Trophoblast cell (in vitro differentiated cells and primary cell): Measurements from ENCODE around the gene SERPINA1.

Experiments
- DNase-seq, 2 donors: peaks; one replicate each; pipeline ENCODE4 v3.0.0-alpha.2; 2016
- H2AFZ ChIP-seq: 2 replicates; pipeline ENCODE4 v1.6.1; 2013; ENCODE audit warnings: low read length, moderate library complexity, mild to moderate bottlenecking; ENCODE audit not compliant: insufficient read depth, poor library complexity
- H2AK5ac ChIP-seq: 2 replicates; pipeline ENCODE4 v1.6.1; 2013; ENCODE audit warnings: mild to moderate bottlenecking, low read length
- H2BK120ac ChIP-seq: 2 replicates; pipeline ENCODE4 v1.6.1; 2013; ENCODE audit warnings: low read length, mild to moderate bottlenecking, moderate library complexity; ENCODE audit not compliant: insufficient read depth, poor library complexity
- H2BK12ac ChIP-seq: 2 replicates; pipeline ENCODE4 v1.6.1; 2013; ENCODE audit warnings: mild to moderate bottlenecking, low read length, moderate library complexity
- H2BK5ac ChIP-seq: 2 replicates; pipeline ENCODE4 v1.6.1; 2013; ENCODE audit warnings: low read length, low read depth, moderate library complexity, mild to moderate bottlenecking; ENCODE audit not compliant: poor library complexity
- H3K14ac ChIP-seq: 2 replicates; pipeline ENCODE4 v1.6.1; 2013; ENCODE audit warnings: mild to moderate bottlenecking, low read length
- H3K18ac ChIP-seq: 2 replicates; pipeline ENCODE4 v1.6.1; 2013; ENCODE audit warnings: mild to moderate bottlenecking, low read length
- H3K23ac ChIP-seq: 2 replicates; pipeline ENCODE4 v1.6.1; 2013; ENCODE audit warnings: low read length
- H3K27ac ChIP-seq: 2 replicates; pipeline ENCODE4 v1.5.1; 2013; ENCODE audit warnings: low read depth, mild to moderate bottlenecking, inconsistent platforms, low read length, moderate library complexity
- H3K27me3 ChIP-seq: 2 replicates; pipeline ENCODE4 v1.6.1; 2013; ENCODE audit warnings: inconsistent platforms, mild to moderate bottlenecking, low read length, moderate library complexity; ENCODE audit not compliant: insufficient read depth
- H3K36me3 ChIP-seq, 2 experiments: 1 replicate in 1 of 2; 2 replicates in 1 of 2; pipeline ENCODE4 v1.6.1; 2013; ENCODE audit warnings: low read length in 2 of 2, mild to moderate bottlenecking in 2 of 2, moderate library complexity in 1 of 2; ENCODE audit not compliant: insufficient read depth in 2 of 2, control insufficient read depth in 1 of 2
- H3K4ac ChIP-seq: 2 replicates; pipeline ENCODE4 v1.6.1; 2013; ENCODE audit warnings: low read depth, mild to moderate bottlenecking, low read length, moderate library complexity
- H3K4me1 ChIP-seq, 2 experiments: 1 replicate in 1 of 2; 2 replicates in 1 of 2; pipeline ENCODE4 v1.6.1; 2013; ENCODE audit warnings: low read length in 2 of 2, mild to moderate bottlenecking in 2 of 2, moderate library complexity in 1 of 2; ENCODE audit not compliant: insufficient read depth in 2 of 2, control insufficient read depth in 1 of 2
- H3K4me2 ChIP-seq: 2 replicates; pipeline ENCODE4 v1.6.1; 2013; ENCODE audit warnings: inconsistent platforms, mild to moderate bottlenecking, low read length, moderate library complexity
- H3K4me3 ChIP-seq: 2 replicates; pipeline ENCODE4 v1.5.1; 2013; ENCODE audit warnings: mild to moderate bottlenecking, low read depth, low read length, inconsistent platforms
- H3K79me1 ChIP-seq: one replicate; pipeline ENCODE4 v1.6.1; 2013; ENCODE audit warnings: low read length
- H3K79me2 ChIP-seq: 2 replicates; pipeline ENCODE4 v1.6.1; 2013; ENCODE audit warnings: low read length, mild to moderate bottlenecking; ENCODE audit not compliant: control insufficient read depth, insufficient read depth, poor library complexity
- H3K9ac ChIP-seq: 2 replicates; pipeline ENCODE4 v1.6.1; 2013; ENCODE audit warnings: mild to moderate bottlenecking, low read length
- H3K9me3 ChIP-seq: 2 replicates; pipeline ENCODE4 v1.6.1; 2013; ENCODE audit warnings: low read depth, mild to moderate bottlenecking, control low read depth, inconsistent platforms, low read length; ENCODE audit not compliant: insufficient read depth
- H4K12ac ChIP-seq: 2 replicates; pipeline ENCODE4 v1.6.1; 2013; ENCODE audit warnings: low read depth, mild to moderate bottlenecking, low read length, moderate library complexity
- H4K8ac ChIP-seq: 2 replicates; pipeline ENCODE4 v1.6.1; 2013; ENCODE audit warnings: low read depth, mild to moderate bottlenecking, low read length, moderate library complexity
- H4K91ac ChIP-seq: one replicate; pipeline ENCODE4 v1.6.1; 2013; ENCODE audit warnings: low read depth, mild to moderate bottlenecking, low read length, moderate library complexity
- WGBS: extraction: QIAGEN DNeasy Blood & Tissue Kit; methylation state at CpG from one replicate; pipeline ENCODE4 v1.1.7; 2013; ENCODE audit warnings: missing lambda C conversion rate; ENCODE audit not compliant: insufficient read length, insufficient coverage; ENCODE audit errors: extremely low coverage; 5-methylcytosine and 5-hydroxymethylcytosine counted together

Gene SERPINA1

GRCh38 chr14:94395282-94395887, 7.0 kb upstream of the SERPINA1 start:
- no peaks in the 10 kb centered on the region for H3K79me2 ChIP-seq
- H3K9me3 ChIP-seq = no peaks in the 10 kb centered on the region
- no peak for DNase-seq
- H2BK12ac ChIP-seq = no peak overlapping the region
- H4K8ac ChIP-seq = no peak overlapping the region
- H2BK5ac ChIP-seq = no peak overlapping the region
- no peaks in the 10 kb centered on the region for H3K36me3 ChIP-seq
- H4K91ac ChIP-seq = no peak overlapping the region
- no peak overlapping the region for H3K27ac ChIP-seq
- no peak overlapping the region for H2AFZ ChIP-seq
- H3K9ac ChIP-seq = no peak overlapping the region
- H2AK5ac ChIP-seq = no peak overlapping the region
- WGBS = no CpG with 5 or more reads among the region's 4 CpGs
- H3K18ac ChIP-seq = no peak overlapping the region
- no peak overlapping the region for H3K4me2 ChIP-seq
- no peak overlapping the region for H2BK120ac ChIP-seq
- no peak overlapping the region for H3K4me3 ChIP-seq
- no peak overlapping the region for H3K23ac ChIP-seq
- H3K27me3 ChIP-seq = no peaks in the 10 kb centered on the region
- H3K4me1 ChIP-seq = peaks cover 18% of the 10 kb centered on the region in 2 experiments
- no peak overlapping the region for H3K14ac ChIP-seq
- H3K79me1 ChIP-seq = peaks cover 16% of the 10 kb centered on the region
- no peak overlapping the region for H4K12ac ChIP-seq
- no peak overlapping the region for H3K4ac ChIP-seq

- Histone ChIP-seq H3K79me1 (peaks cover 16% of the 10 kb centered on the region), H4K91ac (peak overlapping the region; percentile 25), H3K9ac (no peak overlapping the region), H3K4me2 (no peak overlapping the region), H2AK5ac (peak overlapping the region; percentile 9), H2AFZ (no peak overlapping the region), H3K27me3 (no peaks in the 10 kb centered on the region), H2BK5ac (no peak overlapping the region), H3K27ac (no peak overlapping the region), H3K14ac (peak overlapping the region; percentile 16), H4K12ac (no peak overlapping the region), H4K8ac (no peak overlapping the region), H2BK12ac (peak overlapping the region; percentile 55), H3K23ac (no peak overlapping the region), H3K9me3 (no peaks in the 10 kb centered on the region), H3K18ac (no peak overlapping the region), H3K4me3 (no peak overlapping the region), H3K79me2 (no peaks in the 10 kb centered on the region), H3K4me1 (peaks cover 16 to 18% of the 10 kb centered on the region in 2 experiments), H3K36me3 (no peaks in the 10 kb centered on the region), H2BK120ac (peak overlapping the region; percentile 25), H3K4ac (peak overlapping the region; percentile 3)
- no CpG with 5 or more reads among the region's 9 CpGs for WGBS
- DNase-seq = peak; percentile 33 to 38
Measured at GRCh38 chr14:94394581-94395207, 6.3 kb upstream of the SERPINA1 start.

- Histone ChIP-seq H3K27me3 (no peaks in the 10 kb centered on the region), H3K4me3 (no peak overlapping the region), H3K14ac (no peak overlapping the region), H3K23ac (no peak overlapping the region), H3K18ac (no peak overlapping the region), H3K4me1 (peaks cover 16 to 18% of the 10 kb centered on the region in 2 experiments), H2BK120ac (no peak overlapping the region), H3K79me2 (no peaks in the 10 kb centered on the region), H2AK5ac (peak overlapping the region; percentile 14), H3K79me1 (peaks cover 16% of the 10 kb centered on the region), H3K9ac (no peak overlapping the region), H3K4me2 (no peak overlapping the region), H3K9me3 (no peaks in the 10 kb centered on the region), H3K4ac (no peak overlapping the region), H2BK5ac (no peak overlapping the region), H4K91ac (no peak overlapping the region), H3K27ac (no peak overlapping the region), H4K8ac (no peak overlapping the region), H3K36me3 (no peaks in the 10 kb centered on the region), H2BK12ac (peak overlapping the region; percentile 12), H2AFZ (no peak overlapping the region), H4K12ac (no peak overlapping the region)
- WGBS = no CpG with 5 or more reads among the region's 8 CpGs
- DNase-seq = no peak
Measured at GRCh38 chr14:94394025-94394493, 5.7 kb upstream of the SERPINA1 start.

- no peak for DNase-seq
- no peaks in the 10 kb centered on the region for H3K27me3 ChIP-seq
- peaks cover 11% of the 10 kb centered on the region for H3K79me1 ChIP-seq
- H3K27ac ChIP-seq = no peak overlapping the region
- no peak overlapping the region for H3K4me2 ChIP-seq
- H2AFZ ChIP-seq = no peak overlapping the region
- no peak overlapping the region for H2BK5ac ChIP-seq
- H3K4me3 ChIP-seq = no peak overlapping the region
- H3K4me1 ChIP-seq = peaks cover 10 to 12% of the 10 kb centered on the region in 2 experiments
- H3K4ac ChIP-seq = no peak overlapping the region
- H2BK120ac ChIP-seq = no peak overlapping the region
- WGBS = no CpG with 5 or more reads among the region's 10 CpGs
- no peaks in the 10 kb centered on the region for H3K9me3 ChIP-seq
- H3K14ac ChIP-seq = no peak overlapping the region
- H4K12ac ChIP-seq = no peak overlapping the region
- H3K23ac ChIP-seq = no peak overlapping the region
- no peaks in the 10 kb centered on the region for H3K36me3 ChIP-seq
- H2BK12ac ChIP-seq = peak overlapping the region; percentile 3
- no peak overlapping the region for H3K9ac ChIP-seq
- no peak overlapping the region for H3K18ac ChIP-seq
- no peak overlapping the region for H2AK5ac ChIP-seq
- no peak overlapping the region for H4K8ac ChIP-seq
- H4K91ac ChIP-seq = no peak overlapping the region
- no peaks in the 10 kb centered on the region for H3K79me2 ChIP-seq
Measured at GRCh38 chr14:94393474-94393873, 5.1 kb upstream of the SERPINA1 start.
